GM21423 (cell line): Measurements from ENCODE around the gene KLF17.
"Not testable (repeated sequence)": the region's sequence is repeated elsewhere in the genome, so short reads cannot be mapped to it uniquely, and the experiment has no call there.

Experiments
- ATAC-seq: cut with Tn5 transposase; IDR thresholded peaks from one replicate; pipeline ENCODE4 v1.9.1; 2021; ENCODE audit warnings: mild to moderate bottlenecking, moderate library complexity; ENCODE audit not compliant: unreplicated experiment

Gene KLF17

GRCh38 chr1:44108241-44108640, 10.4 kb upstream of the KLF17 start:
- no peak for ATAC-seq

- no peak for ATAC-seq
Measured at GRCh38 chr1:44108971-44109370, 9.7 kb upstream of the KLF17 start.

DNA sequence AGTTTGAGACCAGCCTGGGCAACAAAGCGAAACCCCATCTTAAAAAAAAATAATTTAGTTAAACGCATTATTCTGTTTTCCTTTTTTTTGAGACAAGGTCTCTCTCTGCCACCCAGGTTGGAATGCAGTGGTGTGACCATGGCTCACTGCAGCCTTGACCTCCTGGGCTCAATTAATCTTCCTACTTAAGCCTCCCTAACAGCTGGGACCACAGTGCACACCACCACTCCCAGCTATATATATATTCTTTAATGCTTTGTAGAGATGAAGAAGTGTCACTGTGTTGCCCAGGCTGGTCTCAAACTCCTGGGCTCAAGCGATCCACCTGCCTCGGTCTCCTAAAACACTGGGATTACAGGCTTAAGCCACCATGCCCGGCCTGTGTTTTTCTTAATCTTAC, 7.7 kb upstream of the KLF17 start:
- ATAC-seq, result no peak

DNA sequence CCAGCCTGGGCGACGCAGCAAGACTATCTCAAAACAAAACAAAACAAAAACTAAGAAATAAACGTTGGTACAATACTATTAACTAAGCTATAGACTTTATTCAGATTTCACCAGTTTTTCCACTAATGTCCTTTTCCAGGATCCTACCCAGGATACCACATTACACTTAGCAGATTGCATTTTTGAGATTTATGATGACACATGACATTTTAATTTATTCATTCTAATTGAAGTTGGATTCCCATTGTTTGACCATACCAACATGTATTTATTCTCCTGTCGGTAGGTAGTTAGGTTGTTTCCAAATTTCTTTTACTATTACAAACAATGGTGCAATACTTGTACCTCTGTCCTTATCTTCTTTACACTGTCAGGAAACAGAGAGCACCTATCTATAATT, 6.8 kb upstream of the KLF17 start:
- no peak for ATAC-seq

- ATAC-seq, result no peak
Measured at GRCh38 chr1:44112486-44112885, 6.1 kb upstream of the KLF17 start.

DNA sequence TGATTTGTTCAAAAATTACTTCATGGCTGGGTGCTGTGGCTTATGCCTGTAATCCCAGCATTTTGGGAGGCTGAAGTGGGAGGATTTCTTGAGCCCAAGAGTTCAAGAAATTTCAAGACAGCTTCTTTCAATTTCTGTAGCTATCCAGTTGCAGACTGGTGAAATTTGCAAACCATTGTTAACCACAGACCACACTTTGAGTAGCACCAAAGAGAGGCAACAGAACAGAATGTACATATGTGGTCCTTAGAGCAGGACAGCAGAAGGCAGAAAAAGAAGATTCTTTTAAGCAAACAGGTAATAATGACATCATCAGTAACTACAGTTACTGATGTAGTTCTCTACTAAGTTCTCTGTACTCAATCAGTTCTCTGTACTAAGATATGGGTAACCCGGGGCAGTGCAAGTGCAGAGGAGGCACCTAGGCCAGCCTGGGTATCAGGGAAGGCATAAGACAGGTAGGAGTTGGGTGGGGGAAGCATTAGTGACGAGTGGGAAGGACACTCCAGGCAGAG, 5.5 kb upstream of the KLF17 start:
- no peak for ATAC-seq

GRCh38 chr1:44114098-44114497, 4.5 kb upstream of the KLF17 start:
- ATAC-seq, result no peak

- not testable (repeated sequence) for ATAC-seq
Measured at GRCh38 chr1:44117272-44117671, 1.3 kb upstream of the KLF17 start.

DNA sequence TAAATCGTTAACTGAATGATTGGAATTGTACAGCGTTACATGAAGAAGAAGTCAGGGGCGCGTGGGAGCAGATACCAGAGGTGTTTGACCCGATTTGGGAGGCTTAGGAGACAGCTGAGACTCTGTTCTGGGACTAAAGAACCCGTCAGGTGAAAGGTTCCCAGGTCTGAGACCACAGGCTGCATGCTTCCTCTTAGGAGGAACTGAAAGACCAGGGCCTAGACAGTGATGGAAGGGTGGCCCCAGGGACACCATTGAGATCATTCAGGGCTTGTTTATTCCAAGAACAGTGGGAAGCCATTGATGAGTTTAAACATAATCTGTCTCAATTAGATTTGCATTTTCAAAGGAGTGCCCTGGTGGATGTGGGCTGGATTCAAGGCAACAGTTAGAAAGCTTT, 904 bp downstream of the KLF17 start:
- no peak for ATAC-seq

GRCh38 chr1:44120398-44120949, 1.9 kb downstream of the KLF17 start:
- no peak for ATAC-seq

DNA sequence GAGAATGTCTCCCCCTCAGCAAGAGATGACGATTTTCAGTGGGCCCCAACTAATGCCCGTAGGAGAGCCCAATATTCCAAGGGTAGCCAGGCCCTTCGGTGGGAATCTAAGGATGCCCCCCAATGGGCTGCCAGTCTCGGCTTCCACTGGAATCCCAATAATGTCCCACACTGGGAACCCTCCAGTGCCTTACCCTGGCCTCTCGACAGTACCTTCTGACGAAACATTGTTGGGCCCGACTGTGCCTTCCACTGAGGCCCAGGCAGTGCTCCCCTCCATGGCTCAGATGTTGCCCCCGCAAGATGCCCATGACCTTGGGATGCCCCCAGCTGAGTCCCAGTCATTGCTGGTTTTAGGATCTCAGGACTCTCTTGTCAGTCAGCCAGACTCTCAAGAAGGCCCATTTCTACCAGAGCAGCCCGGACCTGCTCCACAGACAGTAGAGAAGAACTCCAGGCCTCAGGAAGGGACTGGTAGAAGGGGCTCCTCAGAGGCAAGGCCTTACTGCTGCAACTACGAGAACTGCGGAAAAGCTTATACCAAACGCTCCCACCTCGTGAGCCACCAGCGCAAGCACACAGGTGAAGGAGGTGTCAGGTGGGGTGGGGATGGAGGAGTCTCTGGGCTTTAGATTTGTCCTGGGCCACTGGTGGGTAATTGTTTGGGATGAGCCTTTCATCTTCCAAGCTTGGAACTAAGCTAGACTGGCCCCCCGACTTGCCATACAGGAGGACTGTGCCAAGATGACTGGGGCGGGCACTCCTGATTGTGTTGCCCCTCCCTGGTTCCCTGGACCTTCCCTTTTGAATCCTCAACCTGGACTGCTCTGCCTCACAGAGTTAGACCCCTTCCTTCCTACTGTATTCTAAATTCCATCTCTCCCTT, 11.2 kb downstream of the KLF17 start:
- ATAC-seq, result no peak

DNA sequence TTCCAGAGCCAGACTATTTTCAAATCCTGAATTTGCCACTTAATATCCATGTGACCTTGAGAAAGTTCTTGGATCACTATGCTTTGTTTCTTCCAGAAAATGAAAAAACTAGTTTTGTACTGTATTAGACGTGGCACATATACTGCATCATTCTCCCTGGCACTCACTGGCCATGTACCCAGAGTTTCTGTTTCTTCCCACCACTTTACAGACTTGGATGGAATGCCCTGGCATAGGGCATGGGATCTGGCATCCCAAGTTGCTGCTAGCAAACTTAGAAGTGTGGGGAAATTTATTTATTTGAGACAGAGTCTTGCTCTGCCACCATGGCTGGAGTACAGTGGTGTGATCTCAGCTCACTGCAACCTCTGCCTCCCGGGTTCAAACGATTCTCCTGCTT, 12.8 kb downstream of the KLF17 start:
- ATAC-seq, result no peak

DNA sequence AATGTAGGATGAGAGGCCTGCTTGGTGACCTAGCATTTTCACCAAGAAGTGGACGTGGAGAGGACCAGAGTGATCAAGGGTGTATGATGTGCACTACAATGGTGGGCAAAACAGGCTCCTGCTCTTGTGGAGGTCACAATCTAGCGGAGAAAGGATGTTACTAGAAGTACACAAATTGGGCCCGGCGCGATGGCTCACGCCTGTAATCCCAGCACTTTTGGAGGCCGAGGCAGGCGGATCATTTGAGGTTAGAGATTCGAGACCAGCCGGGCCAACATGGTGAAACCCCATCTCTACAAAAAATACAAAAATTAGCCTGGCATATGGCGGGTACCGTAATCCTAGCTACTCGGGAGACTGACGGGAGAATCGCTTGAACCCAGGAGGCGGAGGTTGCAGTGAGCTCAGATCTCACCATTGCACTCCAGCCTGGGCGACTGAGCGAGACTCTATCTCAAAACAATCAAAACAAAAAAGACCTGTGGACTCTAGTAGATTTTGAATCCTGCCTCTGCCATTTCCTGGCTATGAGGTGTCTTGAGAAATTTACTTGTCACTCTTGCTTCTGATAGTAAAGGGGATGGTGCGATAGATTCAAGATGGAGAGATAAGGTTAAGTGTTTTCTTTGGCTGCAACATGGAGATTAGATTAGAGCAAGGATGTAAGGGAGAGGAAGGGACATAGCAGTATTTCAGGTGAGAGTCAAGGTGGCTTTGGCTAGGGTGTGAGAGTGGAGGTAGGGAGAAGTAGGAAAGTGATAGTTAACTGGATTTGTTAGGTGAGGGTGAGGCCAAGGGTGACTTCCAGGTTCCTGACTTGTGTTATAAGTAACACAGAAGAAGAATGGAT, 15.7 kb downstream of the KLF17 start:
- ATAC-seq, result no peak

- no peak for ATAC-seq
Measured at GRCh38 chr1:44135886-44136285, 17.3 kb downstream of the KLF17 start.

GRCh38 chr1:44138239-44138638, 19.6 kb downstream of the KLF17 start:
- no peak for ATAC-seq

DNA sequence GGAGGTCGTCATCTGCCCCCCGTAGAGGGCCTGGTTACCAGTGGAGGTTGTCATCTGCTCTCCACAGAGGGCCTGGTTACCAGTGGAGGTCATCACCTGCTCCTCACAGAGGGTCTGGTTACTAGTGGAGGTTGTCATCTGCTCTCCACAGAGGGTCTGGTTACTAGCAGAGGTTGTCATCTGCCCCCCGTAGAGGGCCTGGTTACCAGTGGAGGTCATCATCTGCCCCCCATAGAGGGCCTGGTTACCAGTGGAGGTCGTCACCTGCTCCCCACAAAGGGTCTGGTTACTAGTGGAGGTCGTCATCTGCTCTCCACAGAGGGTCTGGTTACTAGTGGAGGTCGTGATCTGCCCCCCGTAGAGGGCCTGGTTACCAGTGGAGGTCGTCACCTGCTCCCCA, 20.9 kb downstream of the KLF17 start:
- not testable (repeated sequence) for ATAC-seq

- ATAC-seq, result no peak
Measured at GRCh38 chr1:44141531-44141930, 22.9 kb downstream of the KLF17 start, which contains the start of gene KLF18. KLF18 (minus strand) TSS chr1:44141631; CDS start chr1:44141631, 0 bp downstream.

GRCh38 chr1:44144962-44145756, 26.5 kb downstream of the KLF17 start:
- no peak for ATAC-seq

DNA sequence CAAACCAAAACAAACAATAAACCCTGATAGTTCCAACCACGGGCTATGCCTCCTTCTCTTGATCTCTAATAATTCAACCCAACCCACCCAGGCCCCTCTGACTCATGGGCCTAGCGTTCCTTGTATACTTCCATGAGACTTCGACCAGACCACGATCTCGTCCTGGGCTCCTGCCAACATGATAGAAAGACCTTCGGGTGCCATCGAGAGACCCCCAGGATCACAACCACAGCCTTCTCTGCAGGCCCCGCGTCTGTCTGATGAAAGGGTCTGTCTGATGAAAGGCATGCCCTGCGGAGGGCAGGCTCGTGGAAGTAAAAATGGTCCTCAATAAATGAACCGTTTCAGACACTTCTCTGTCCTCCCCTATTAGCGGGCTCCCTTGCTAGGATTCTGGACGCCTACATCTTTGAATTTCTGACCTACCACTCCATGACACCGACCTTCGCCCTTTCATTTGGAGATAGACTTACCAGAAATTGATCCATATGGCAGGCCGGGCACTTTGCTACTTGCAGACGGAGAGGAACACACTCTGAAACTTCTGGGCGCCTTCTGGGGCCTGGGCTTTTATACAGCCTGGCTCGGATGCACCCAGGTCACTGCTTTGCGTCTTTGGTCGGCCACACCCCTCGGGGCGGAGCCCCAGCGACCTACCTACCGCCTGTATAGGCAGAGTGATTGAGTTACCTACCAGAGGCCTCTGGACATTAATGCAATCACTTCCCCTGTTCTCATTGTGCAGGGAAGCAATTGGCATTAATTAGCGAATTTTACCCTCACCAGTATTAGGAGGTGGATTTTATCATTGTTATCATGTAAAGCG, 28.1 kb downstream of the KLF17 start:
- ATAC-seq, result no peak

DNA sequence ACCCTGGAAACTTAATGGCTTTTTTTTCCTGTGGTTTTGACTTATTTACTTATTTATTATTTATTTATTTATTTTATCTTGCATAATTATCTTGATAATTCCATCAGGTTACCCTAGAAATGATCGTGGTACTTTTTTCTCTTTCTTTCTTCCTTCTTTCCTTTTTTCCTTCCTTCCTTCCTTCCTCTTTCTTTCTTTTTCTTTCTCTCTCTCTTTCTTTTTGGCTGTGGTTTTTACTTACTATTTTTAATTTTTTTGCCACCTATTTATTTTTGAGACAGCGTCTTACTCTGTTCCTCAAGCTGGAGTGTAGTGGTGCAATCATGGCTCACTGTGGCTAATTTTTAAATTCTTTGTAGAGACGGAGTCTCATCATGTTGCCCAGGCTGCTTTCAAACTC, 29.0 kb downstream of the KLF17 start:
- ATAC-seq, result no peak
